Uterus (tissue), 4 donors: ENCODE results near the gene MYADML2. TPM values are rescaled to one million over a fixed set of nuclear protein-coding genes. Genes with fewer than 3 reads are reported as not detected.
"Not testable (repeated sequence)": the region's sequence is repeated elsewhere in the genome, so short reads cannot be mapped to it uniquely, and the experiment has no call there.

Experiments
- DNase-seq, 2 donors: peaks; one replicate each; pipeline ENCODE4 v3.0.0-alpha.2; 2019 to 2020
- H3K27ac ChIP-seq, 2 donors: fragments of 200-600 bp; sonication (generic); 1 replicate in 1 of 2; 2 replicates in 1 of 2; pipeline ENCODE4 v1.5.1; 2016 to 2018
- H3K27me3 ChIP-seq, 2 donors: fragments of 200-600 bp; sonication (generic); one replicate each; pipeline ENCODE4 v1.5.1; 2018 to 2019; ENCODE audit warnings: control low read depth in 1 of 2
- H3K36me3 ChIP-seq, 2 donors: fragments of 200-600 bp; sonication (generic); one replicate each; pipeline ENCODE4 v1.5.1; 2019; ENCODE audit warnings: control low read depth in 1 of 2
- H3K4me1 ChIP-seq, 2 donors: fragments of 200-600 bp; sonication (generic); one replicate each; pipeline ENCODE4 v1.5.1; 2018 to 2019; ENCODE audit warnings: control low read depth in 1 of 2
- H3K4me3 ChIP-seq, 2 donors: fragments of 200-600 bp; sonication (generic); 1 replicate in 1 of 2; 2 replicates in 1 of 2; pipeline ENCODE4 v1.5.1; 2018 to 2019; ENCODE audit warnings: mild to moderate bottlenecking in 1 of 2
- H3K9me3 ChIP-seq, 2 donors: fragments of 200-600 bp; sonication (generic); one replicate each; pipeline ENCODE4 v1.5.1; 2019; ENCODE audit warnings: control low read depth in 1 of 2
- CTCF ChIP-seq, 4 experiments: fragments of 200-600 bp in 2 of 4; fragments of 450-650 bp in 2 of 4; sonication (generic) in 2 of 4; IDR thresholded peaks; one replicate each; pipeline ENCODE4 v1.5.1; 2016 to 2019; ENCODE audit warnings: antibody characterized with exemption in 4 of 4, mild to moderate bottlenecking in 2 of 4, moderate library complexity in 1 of 4
- POLR2A ChIP-seq, 2 donors: fragments of 450-650 bp; IDR thresholded peaks; one replicate each; pipeline ENCODE4 v1.6.1; 2016; ENCODE audit warnings: antibody characterized with exemption in 2 of 2, mild to moderate bottlenecking in 1 of 2, moderate library complexity in 1 of 2
- intact Hi-C: fragments of 100-400 bp; cut with DNase I; formaldehyde crosslinking; loops from one replicate; pipeline ENCODE4 v1.15.1; 2023; ENCODE audit warnings: low total_unique reads
- total RNA-seq, 4 donors: library from RNA; depleted of rRNA in 3 of 4; stranded (reverse); fragments of >200 nt in 3 of 4; gene quantifications; one replicate each; pipeline versions ENCODE4 v1.1.0 to v1.2.4, GENCODE V29; 2014 to 2023
- donor health status: DM: yes; HTN: yes; CAD: no.

MYADML2 gene
- total RNA-seq, 4 donors from 2014 or later = not detected

GRCh38 chr17:81986606-81987005, 39.6 kb upstream of the MYADML2 start:
- H3K4me3 ChIP-seq = no peak overlapping the region
- intact Hi-C loops = no loop called here
- no peak for DNase-seq
- H3K4me1 ChIP-seq = no peaks in the 10 kb centered on the region
- no peaks in the 10 kb centered on the region for H3K9me3 ChIP-seq
- H3K36me3 ChIP-seq = no peaks in the 10 kb centered on the region
- H3K27ac ChIP-seq = no peak overlapping the region
- no peak for TF ChIP-seq POLR2A (IDR thresholded peaks at IDR 0.05)
- TF ChIP-seq CTCF (IDR thresholded peaks at IDR 0.05) = no peak
- no peaks in the 10 kb centered on the region for H3K27me3 ChIP-seq

GRCh38 chr17:81984773-81985410, 37.9 kb upstream of the MYADML2 start:
- H3K9me3 ChIP-seq = no peaks in the 10 kb centered on the region
- H3K4me3 ChIP-seq = no peak overlapping the region
- TF ChIP-seq POLR2A (IDR thresholded peaks at IDR 0.05) = no peak
- TF ChIP-seq CTCF (IDR thresholded peaks at IDR 0.05) = no peak
- H3K36me3 ChIP-seq = no peaks in the 10 kb centered on the region
- no peak for DNase-seq
- H3K4me1 ChIP-seq = no peaks in the 10 kb centered on the region
- H3K27me3 ChIP-seq = no peaks in the 10 kb centered on the region
- intact Hi-C loops = no loop called here
- H3K27ac ChIP-seq = no peak overlapping the region

GRCh38 chr17:81983639-81984373, 36.8 kb upstream of the MYADML2 start:
- Histone ChIP-seq H3K4me3 (no peak overlapping the region), H3K36me3 (no peaks in the 10 kb centered on the region), H3K4me1 (no peaks in the 10 kb centered on the region), H3K27me3 (no peaks in the 10 kb centered on the region), H3K27ac (no peak overlapping the region), H3K9me3 (no peaks in the 10 kb centered on the region)
- no peak for TF ChIP-seq POLR2A (IDR thresholded peaks at IDR 0.05)
- TF ChIP-seq CTCF (IDR thresholded peaks at IDR 0.05) = no peak
- no peak for DNase-seq
- intact Hi-C loops = no loop called here

GRCh38 chr17:81983011-81983638, 36.1 kb upstream of the MYADML2 start:
- no peak for TF ChIP-seq CTCF (IDR thresholded peaks at IDR 0.05)
- no peak for TF ChIP-seq POLR2A (IDR thresholded peaks at IDR 0.05)
- H3K4me1 ChIP-seq = peaks cover 0 to 5% of the 10 kb centered on the region in 2 donors
- H3K36me3 ChIP-seq = no peaks in the 10 kb centered on the region
- H3K27me3 ChIP-seq = no peaks in the 10 kb centered on the region
- no peak overlapping the region for H3K27ac ChIP-seq
- no peak for DNase-seq
- no peaks in the 10 kb centered on the region for H3K9me3 ChIP-seq
- no peak overlapping the region for H3K4me3 ChIP-seq
- intact Hi-C loops = no loop called here

- H3K4me3 ChIP-seq, H3K27ac ChIP-seq, H3K4me1 ChIP-seq, intact Hi-C loops, DNase-seq, H3K27me3 ChIP-seq, H3K9me3 ChIP-seq, H3K36me3 ChIP-seq: not testable (repeated sequence)
Observed at GRCh38 chr17:81981511-81981910, 34.5 kb upstream of the MYADML2 start.
